Mucosa of descending colon (tissue), 3 donors: ENCODE results near the gene SPTLC2. TPM values are rescaled to one million over a fixed set of nuclear protein-coding genes. Genes with fewer than 3 reads are reported as not detected.

ENCODE experiments used
- ATAC-seq: fragments of 200-7000 bp; cut with Tn5 transposase; one replicate; pipeline ENCODE4 v1.9.1; 2020; ENCODE audit warnings: mild to moderate bottlenecking, moderate library complexity
- DNase-seq, 3 donors: peaks; one replicate each; pipeline ENCODE4 v3.0.0-alpha.2; 2020
- H3K36me3 ChIP-seq: fragments of 200-600 bp; one replicate; pipeline ENCODE4 v1.8.0; 2021; ENCODE audit warnings: low read depth, mild to moderate bottlenecking
- H3K4me1 ChIP-seq: fragments of 200-600 bp; one replicate; pipeline ENCODE4 v1.8.0; 2021; ENCODE audit warnings: low read depth, mild to moderate bottlenecking
- H3K4me3 ChIP-seq: fragments of 200-600 bp; one replicate; pipeline ENCODE4 v1.8.0; 2021; ENCODE audit warnings: mild to moderate bottlenecking
- H3K9me3 ChIP-seq: fragments of 200-600 bp; one replicate; pipeline ENCODE4 v1.8.0; 2021; ENCODE audit warnings: mild to moderate bottlenecking
- intact Hi-C, 2 donors: fragments of 100-400 bp; cut with DNase I in 1 of 2; cut with micrococcal nuclease in 1 of 2; formaldehyde crosslinking; loops; one replicate each; pipeline versions ENCODE4 v1.11.0 to v1.11.1; 2022; cut with DNase I, micrococcal nuclease
- total RNA-seq, 3 donors: library from RNA; stranded (reverse); fragmentation: NEBNext Ultra II Directional in 2 of 3; extraction: Animal tissue kit (Norgen Biotek cat#: 25700) in 2 of 3; gene quantifications; one replicate each; pipeline versions ENCODE4 v1.2.1 to v1.2.4, GENCODE V29; 2021 to 2023
- TF ChIP-seq, protein P1 (sequence below): fragments of 200-600 bp; IDR thresholded peaks from one replicate; pipeline ENCODE4 v1.8.0; 2022; ENCODE audit warnings: antibody characterized with exemption, mild to moderate bottlenecking
- donor health status: DM: no; HTN: no; CAD: no; lungs with moderate emphysema.
- donor health status: DM: no; HTN: no; CAD: no.
- donor health status: DM: no; HTN: yes; CAD: no.

The SPTLC2 gene
- total RNA-seq, 3 donors from 2014 or later: 43.2 to 67.1 (median 58.6) TPM

DNA sequence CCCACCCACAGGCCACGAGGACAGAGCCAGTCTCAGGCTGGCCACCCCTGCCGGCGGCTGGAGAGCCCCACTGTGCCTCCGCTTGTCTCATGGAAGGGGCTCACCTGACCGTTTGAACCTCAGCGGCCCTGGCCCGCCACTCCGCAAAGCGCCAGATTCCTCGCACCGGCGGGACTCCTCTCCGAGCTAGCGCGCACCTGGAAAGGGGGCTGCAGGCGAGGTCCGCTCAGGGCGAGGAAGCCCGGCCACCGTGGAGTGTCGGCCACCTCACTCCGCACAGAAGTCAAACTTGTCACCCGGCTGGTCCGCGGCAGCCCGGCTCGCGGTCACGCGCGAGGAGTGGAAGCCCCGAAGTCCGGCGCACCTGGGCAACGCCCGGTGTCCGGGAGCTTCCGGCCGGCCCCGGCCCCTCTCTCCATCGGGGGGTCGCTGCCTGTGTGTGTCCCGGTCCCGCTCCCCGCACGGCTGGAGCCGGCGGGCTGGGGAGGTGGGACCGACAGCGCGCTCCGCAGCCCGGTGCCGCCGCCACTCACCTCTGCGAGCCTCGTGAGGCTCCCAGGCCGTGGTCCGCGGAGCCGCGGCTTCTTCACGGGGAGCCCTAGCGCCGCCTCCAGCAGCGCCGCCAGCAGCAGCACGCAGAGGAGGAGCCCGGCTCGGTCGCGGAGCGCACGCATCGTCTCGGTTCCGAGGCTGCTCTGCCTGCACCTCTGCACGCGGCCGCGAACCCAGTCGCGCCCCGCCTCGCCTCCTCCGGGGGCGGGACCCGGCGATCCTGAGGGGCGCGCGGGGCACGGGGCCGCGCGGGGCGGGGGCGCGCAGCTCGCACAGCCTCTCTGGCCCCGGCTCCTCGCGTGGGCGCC is 118.1 kb downstream of the SPTLC2 start, which contains the start of gene ISM2:
Gene ISM2, minus strand, starts transcription at position 697 of the 860 bp plus-strand sequence. Its CDS starts 23 bp downstream, at position 674.
- no peaks in the 10 kb centered on the region for H3K36me3 ChIP-seq
- H3K4me1 ChIP-seq: peaks cover 12% of the 10 kb centered on the region
- no peak within 1 kb of the TSS for H3K4me3 ChIP-seq
- DNase-seq (peak in 2 of 3 donors; percentile 34 to 61), ATAC-seq (peak; percentile 77)
- TF ChIP-seq, protein P1, sequence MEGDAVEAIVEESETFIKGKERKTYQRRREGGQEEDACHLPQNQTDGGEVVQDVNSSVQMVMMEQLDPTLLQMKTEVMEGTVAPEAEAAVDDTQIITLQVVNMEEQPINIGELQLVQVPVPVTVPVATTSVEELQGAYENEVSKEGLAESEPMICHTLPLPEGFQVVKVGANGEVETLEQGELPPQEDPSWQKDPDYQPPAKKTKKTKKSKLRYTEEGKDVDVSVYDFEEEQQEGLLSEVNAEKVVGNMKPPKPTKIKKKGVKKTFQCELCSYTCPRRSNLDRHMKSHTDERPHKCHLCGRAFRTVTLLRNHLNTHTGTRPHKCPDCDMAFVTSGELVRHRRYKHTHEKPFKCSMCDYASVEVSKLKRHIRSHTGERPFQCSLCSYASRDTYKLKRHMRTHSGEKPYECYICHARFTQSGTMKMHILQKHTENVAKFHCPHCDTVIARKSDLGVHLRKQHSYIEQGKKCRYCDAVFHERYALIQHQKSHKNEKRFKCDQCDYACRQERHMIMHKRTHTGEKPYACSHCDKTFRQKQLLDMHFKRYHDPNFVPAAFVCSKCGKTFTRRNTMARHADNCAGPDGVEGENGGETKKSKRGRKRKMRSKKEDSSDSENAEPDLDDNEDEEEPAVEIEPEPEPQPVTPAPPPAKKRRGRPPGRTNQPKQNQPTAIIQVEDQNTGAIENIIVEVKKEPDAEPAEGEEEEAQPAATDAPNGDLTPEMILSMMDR: no peak
- no peaks in the 10 kb centered on the region for H3K9me3 ChIP-seq
- intact Hi-C loops: no loop called here

- intact Hi-C loops: no loop called here
- Histone ChIP-seq H3K4me3 (no peak overlapping the region), H3K36me3 (no peaks in the 10 kb centered on the region), H3K9me3 (no peaks in the 10 kb centered on the region), H3K4me1 (peaks cover 12% of the 10 kb centered on the region)
- DNase-seq: no peak
- ATAC-seq: no peak
- TF ChIP-seq, protein P1: no peak
These were observed 121.1 kb downstream of the SPTLC2 start for GRCh38 chr14:77495334-77495733.

- TF ChIP-seq, protein P1: no peak
- intact Hi-C loops: no loop called here
- no peaks in the 10 kb centered on the region for H3K9me3 ChIP-seq
- H3K36me3 ChIP-seq: no peaks in the 10 kb centered on the region
- ATAC-seq: no peak
- H3K4me1 ChIP-seq: no peaks in the 10 kb centered on the region
- H3K4me3 ChIP-seq: no peak overlapping the region
- peak in 1 of 3 donors; percentile 18 for DNase-seq
These were observed 125.4 kb downstream of the SPTLC2 start for GRCh38 chr14:77491056-77491455.

DNA sequence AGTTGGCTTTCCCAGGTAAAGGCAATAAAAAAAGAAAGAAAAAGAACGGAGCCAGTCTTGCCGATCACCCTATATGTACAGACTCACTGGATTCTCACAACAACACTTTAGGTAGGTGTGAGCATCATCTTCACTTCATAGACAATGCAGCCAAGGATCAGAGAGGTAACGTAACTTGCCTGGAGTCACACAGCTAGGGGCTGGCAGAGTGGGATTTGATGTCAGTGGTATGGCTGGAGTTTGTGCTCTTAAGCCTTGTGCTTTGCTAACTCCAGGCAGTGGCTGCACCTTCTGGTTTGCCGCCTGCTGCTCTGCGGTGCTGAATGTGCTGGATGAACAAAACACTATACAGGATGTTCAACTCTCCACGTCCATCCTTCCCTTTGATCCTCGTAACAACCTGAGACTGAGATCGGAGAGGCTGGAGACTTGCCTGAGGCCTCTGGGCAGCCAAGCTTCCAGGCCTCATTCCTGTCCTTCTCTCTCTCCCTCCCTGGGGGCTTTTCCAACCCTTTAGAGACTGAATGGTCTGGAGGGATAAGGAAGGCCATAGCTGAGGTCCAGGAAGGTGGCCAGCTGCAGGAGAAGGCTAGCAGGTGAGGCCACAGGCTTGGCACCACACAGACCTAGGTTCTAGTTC is 126.0 kb downstream of the SPTLC2 start:
- DNase-seq: no peak
- H3K4me1 ChIP-seq: no peaks in the 10 kb centered on the region
- H3K9me3 ChIP-seq: no peaks in the 10 kb centered on the region
- no peak overlapping the region for H3K4me3 ChIP-seq
- intact Hi-C loops: no loop called here
- no peak for ATAC-seq
- TF ChIP-seq, protein P1: no peak
- H3K36me3 ChIP-seq: no peaks in the 10 kb centered on the region

DNA sequence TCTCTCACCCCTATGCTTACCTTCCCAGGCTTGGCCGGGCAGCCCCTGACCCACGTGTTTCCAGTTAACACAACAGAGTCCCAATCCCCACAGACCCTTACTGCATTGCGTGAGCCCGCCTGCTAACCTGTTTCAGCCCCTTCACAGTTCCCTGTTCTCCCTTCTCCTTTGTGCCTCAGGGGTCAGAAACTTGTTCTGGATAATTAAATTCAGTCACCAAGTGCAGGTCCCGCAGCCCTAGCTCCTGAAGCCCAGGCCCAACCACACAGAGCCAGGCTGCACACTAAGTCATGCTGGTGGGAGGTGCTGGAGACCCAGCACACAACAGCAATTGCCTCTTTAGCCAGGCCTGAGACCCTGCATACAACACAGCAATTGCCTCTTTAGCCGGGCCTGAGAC is 127.4 kb downstream of the SPTLC2 start:
- H3K4me3 ChIP-seq: no peak overlapping the region
- TF ChIP-seq, protein P1: no peak
- DNase-seq: no peak

More for the DNA sequence above, 127.4 kb downstream of the SPTLC2 start:
- intact Hi-C loops: no loop called here
- no peaks in the 10 kb centered on the region for H3K9me3 ChIP-seq
- H3K4me1 ChIP-seq: no peaks in the 10 kb centered on the region
- no peaks in the 10 kb centered on the region for H3K36me3 ChIP-seq
- ATAC-seq: no peak
